ENCODE data around the gene MRTFB. TPM values are rescaled to one million over a fixed set of nuclear protein-coding genes. Genes with fewer than 3 reads are reported as not detected.

The MRTFB gene
- total RNA-seq, 3 donors from 2014 or later (not counting 1 experiment from before 2014, with no cell fraction given): 12.8 to 22.8 (median 19.6) TPM

- peaks cover 0 to 3% of the 10 kb centered on the region in 2 donors for H3K9me3 Mint-ChIP-seq
- H3K27ac Mint-ChIP-seq: no peak overlapping the region
- no peaks in the 10 kb centered on the region for H3K4me1 ChIP-seq (ENCODE audit: control insufficient read depth, insufficient read depth, low read length)
- no peak for TF ChIP-seq CTCF (IDR thresholded peaks at IDR 0.05)
- H3K27me3 Mint-ChIP-seq (ENCODE audit: low read depth in 2 of 2): no peaks in the 10 kb centered on the region
- ATAC-seq (no peak), DNase-seq (no peak)
- H3K4me1 Mint-ChIP-seq: peaks cover 0 to 16% of the 10 kb centered on the region in 2 donors
- H3K36me3 Mint-ChIP-seq: no peaks in the 10 kb centered on the region
- no peaks in the 10 kb centered on the region for H3K36me3 ChIP-seq (ENCODE audit: control insufficient read depth, insufficient read depth, low read length)
- H3K27me3 ChIP-seq (ENCODE audit: control insufficient read depth, insufficient read depth, low read length): no peaks in the 10 kb centered on the region
- H3K4me3 Mint-ChIP-seq: no peak overlapping the region
- intact Hi-C loops (cut with micrococcal nuclease): no loop called here
- no peak overlapping the region for H3K4me3 ChIP-seq (ENCODE audit: low read length)
- no peaks in the 10 kb centered on the region for H3K9me3 ChIP-seq (ENCODE audit: control insufficient read depth, insufficient read depth, low read length)
- 70% methylated on average over 3 of the region's 3 CpGs for WGBS (ENCODE audit: insufficient coverage)
- no peak overlapping the region for H3K27ac ChIP-seq (ENCODE audit: low read length)
Measured at GRCh38 chr16:14168146-14168545, 97.0 kb downstream of the MRTFB start.

GRCh38 chr16:14172200-14172809 lies 101.2 kb downstream of the MRTFB start:
- H3K9me3 Mint-ChIP-seq: peaks cover 0 to 3% of the 10 kb centered on the region in 2 donors
- intact Hi-C loops (cut with micrococcal nuclease): no loop called here
- no peak overlapping the region for H3K27ac ChIP-seq (ENCODE audit: low read length)
- no peak for TF ChIP-seq CTCF (IDR thresholded peaks at IDR 0.05)
- H3K36me3 ChIP-seq (ENCODE audit: control insufficient read depth, insufficient read depth, low read length): no peaks in the 10 kb centered on the region
- H3K4me3 Mint-ChIP-seq: no peak overlapping the region
- no peak overlapping the region for H3K4me3 ChIP-seq (ENCODE audit: low read length)
- no peak for DNase-seq
- no peaks in the 10 kb centered on the region for H3K4me1 ChIP-seq (ENCODE audit: control insufficient read depth, insufficient read depth, low read length)
- 83% methylated on average over 3 of the region's 3 CpGs for WGBS (ENCODE audit: insufficient coverage)
- no peaks in the 10 kb centered on the region for H3K9me3 ChIP-seq (ENCODE audit: control insufficient read depth, insufficient read depth, low read length)
- peaks cover 0 to 11% of the 10 kb centered on the region in 2 donors for H3K4me1 Mint-ChIP-seq
- ATAC-seq: no peak
- no peaks in the 10 kb centered on the region for H3K27me3 ChIP-seq (ENCODE audit: control insufficient read depth, insufficient read depth, low read length)
- no peaks in the 10 kb centered on the region for H3K27me3 Mint-ChIP-seq (ENCODE audit: low read depth in 2 of 2)
- no peaks in the 10 kb centered on the region for H3K36me3 Mint-ChIP-seq
- no peak overlapping the region for H3K27ac Mint-ChIP-seq

GRCh38 chr16:14175086-14175485 lies 104.0 kb downstream of the MRTFB start:
- no peaks in the 10 kb centered on the region for H3K36me3 Mint-ChIP-seq
- intact Hi-C loops (cut with micrococcal nuclease): no loop called here

More at GRCh38 chr16:14175086-14175485, 104.0 kb downstream of the MRTFB start:
- H3K4me1 ChIP-seq (ENCODE audit: control insufficient read depth, insufficient read depth, low read length): no peaks in the 10 kb centered on the region
- Mint-ChIP-seq H3K27ac (no peak overlapping the region), H3K4me1 (peaks cover 0 to 5% of the 10 kb centered on the region in 2 donors), H3K27me3 (ENCODE audit: low read depth in 2 of 2) (no peaks in the 10 kb centered on the region), H3K4me3 (no peak overlapping the region), H3K9me3 (peaks cover 0 to 3% of the 10 kb centered on the region in 2 donors)
- TF ChIP-seq CTCF (IDR thresholded peaks at IDR 0.05): no peak
- no CpG with 5 or more reads among the region's 3 CpGs for WGBS (ENCODE audit: insufficient coverage)
- H3K27me3 ChIP-seq (ENCODE audit: control insufficient read depth, insufficient read depth, low read length): no peaks in the 10 kb centered on the region
- H3K27ac ChIP-seq (ENCODE audit: low read length): no peak overlapping the region
- H3K9me3 ChIP-seq (ENCODE audit: control insufficient read depth, insufficient read depth, low read length): no peaks in the 10 kb centered on the region
- H3K4me3 ChIP-seq (ENCODE audit: low read length): no peak overlapping the region
- DNase-seq: no peak
- H3K36me3 ChIP-seq (ENCODE audit: control insufficient read depth, insufficient read depth, low read length): no peaks in the 10 kb centered on the region
- ATAC-seq: no peak

All from natural killer cell (primary cell).